NCI-H460 (cell line): ENCODE data around the gene SHC3. TPM values are rescaled to one million over a fixed set of nuclear protein-coding genes. Genes with fewer than 3 reads are reported as not detected.
A peak's percentile ranks its signal among the peaks of the same experiment; 100 is the strongest.

Source experiments
- DNase-seq: peaks from one replicate; pipeline ENCODE4 v3.0.0-alpha.2; 2016; ENCODE audit warnings: low read depth; ENCODE audit errors: extremely low read depth
- total RNA-seq: library from RNA; depleted of rRNA; stranded (reverse); fragments of >200 nt; shearing (Covaris generic); gene quantifications from 2 replicates; pipeline ENCODE4 v1.2.3, GENCODE V29; 2014

The SHC3 gene
- total RNA-seq, 1 experiment from 2014 or later: 2.4 TPM

DNA sequence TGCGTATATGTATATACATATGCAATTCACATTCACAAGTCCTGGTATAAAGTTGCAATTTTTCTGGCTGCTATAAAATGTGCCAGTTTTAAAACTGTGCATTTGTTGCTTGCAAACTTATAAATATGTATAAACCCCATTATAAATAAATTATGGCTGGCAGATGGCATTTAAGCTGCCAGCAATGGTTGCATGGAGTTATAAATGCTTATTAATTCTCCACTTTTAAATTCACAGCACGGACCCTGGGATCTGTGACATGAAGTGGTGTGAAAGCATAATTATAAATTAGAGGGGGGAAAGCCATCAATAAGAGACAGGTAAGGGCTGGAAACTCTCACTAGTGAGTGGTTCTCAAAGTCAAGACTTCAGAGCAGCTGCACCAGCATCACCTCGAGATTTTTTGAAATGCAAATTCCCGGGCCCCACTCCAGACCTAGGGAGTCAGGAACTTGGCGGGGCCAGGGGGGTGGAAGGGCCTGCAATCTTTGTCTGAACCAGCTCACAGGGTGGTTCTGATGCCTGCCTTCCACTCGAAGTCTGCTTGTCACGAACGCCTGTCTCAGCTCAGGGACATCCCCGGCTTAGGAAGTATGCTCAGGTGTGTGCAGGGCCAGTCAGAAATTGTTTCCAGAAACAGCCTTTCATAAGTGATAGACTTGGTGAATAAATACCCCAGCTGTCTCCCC, 170.4 kb downstream of the SHC3 start:
- no peak for DNase-seq

GRCh38 chr9:89006996-89007967, 171.3 kb downstream of the SHC3 start:
- DNase-seq: no peak

- no peak for DNase-seq
Measured at GRCh38 chr9:89006267-89006666, 172.4 kb downstream of the SHC3 start.

GRCh38 chr9:89005323-89005722, 173.3 kb downstream of the SHC3 start:
- no peak for DNase-seq

GRCh38 chr9:89002987-89003386, 175.6 kb downstream of the SHC3 start:
- no peak for DNase-seq

DNA sequence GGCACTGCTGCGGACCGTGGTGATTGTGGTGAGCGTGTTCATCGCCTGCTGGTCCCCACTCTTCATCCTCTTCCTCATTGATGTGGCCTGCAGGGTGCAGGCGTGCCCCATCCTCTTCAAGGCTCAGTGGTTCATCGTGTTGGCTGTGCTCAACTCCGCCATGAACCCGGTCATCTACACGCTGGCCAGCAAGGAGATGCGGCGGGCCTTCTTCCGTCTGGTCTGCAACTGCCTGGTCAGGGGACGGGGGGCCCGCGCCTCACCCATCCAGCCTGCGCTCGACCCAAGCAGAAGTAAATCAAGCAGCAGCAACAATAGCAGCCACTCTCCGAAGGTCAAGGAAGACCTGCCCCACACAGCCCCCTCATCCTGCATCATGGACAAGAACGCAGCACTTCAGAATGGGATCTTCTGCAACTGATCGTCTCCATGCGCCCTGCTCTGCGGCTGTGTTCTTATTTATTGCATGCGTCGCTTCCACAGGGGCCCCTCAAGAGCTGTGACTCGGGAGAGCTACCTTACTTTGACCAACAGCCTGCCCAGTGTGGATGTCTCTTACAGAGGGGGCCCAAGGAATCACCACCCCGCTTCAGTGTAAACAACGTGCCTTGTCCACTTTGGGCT, 176.6 kb downstream of the SHC3 start:
- DNase-seq: no peak

GRCh38 chr9:89000973-89001916, 177.4 kb downstream of the SHC3 start:
- DNase-seq: peak; percentile 85

GRCh38 chr9:89000371-89000781, 178.2 kb downstream of the SHC3 start:
- DNase-seq: no peak

- DNase-seq: no peak
Measured at GRCh38 chr9:88998911-88999310, 179.7 kb downstream of the SHC3 start.

DNA sequence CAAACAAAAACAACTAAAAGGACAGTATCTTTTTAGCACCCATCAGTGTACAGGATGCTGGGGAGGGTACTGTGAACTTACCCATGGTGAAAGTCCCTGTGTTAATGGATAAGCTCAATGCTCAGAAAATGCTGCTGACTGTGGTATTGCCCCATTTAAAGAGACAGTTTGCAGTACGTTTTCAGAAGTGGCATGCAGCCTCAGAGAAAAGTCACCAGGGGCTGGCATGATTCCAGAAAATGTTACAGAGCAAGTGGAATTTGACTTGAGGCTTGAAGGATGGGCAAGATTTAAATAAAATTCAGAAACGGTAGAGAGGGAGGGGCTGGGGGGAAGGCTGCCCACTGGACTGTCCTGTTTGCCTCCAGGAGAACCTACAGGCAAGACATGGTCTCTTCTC, 180.1 kb downstream of the SHC3 start:
- DNase-seq: no peak

DNA sequence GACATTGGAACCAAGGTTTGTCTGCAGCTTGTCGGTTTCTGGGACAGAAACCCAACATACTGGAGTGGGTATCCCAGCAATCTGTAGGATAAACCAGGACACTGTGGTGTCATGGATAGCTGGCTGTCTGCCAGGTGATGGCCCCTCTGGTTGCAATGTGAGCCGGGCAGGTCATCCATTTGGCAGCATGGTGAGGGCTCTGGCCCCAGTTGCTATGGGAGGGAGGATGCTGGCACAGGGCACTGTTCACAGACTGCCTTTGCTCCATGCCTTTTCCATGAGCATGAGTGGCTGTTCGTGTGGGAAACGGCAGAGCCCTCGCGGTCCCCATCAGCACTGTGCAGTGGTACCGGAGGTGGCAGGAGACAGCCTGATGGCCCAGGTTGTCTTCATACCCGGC, 181.0 kb downstream of the SHC3 start:
- DNase-seq: no peak

DNA sequence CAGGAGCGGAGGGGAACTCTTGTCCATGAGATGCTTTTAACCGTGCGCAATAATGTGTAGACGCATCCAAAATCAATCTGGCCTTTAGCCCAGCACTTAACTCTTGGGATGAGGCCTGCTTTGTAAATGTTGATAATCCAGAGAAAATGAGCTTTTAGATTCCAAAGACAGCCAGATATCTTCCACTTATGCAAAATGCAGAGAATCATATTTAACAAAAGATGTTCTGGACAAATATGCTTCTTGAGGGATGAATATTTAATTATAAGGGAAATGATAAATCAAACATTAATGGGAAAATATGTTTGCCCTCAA, 181.7 kb downstream of the SHC3 start:
- DNase-seq: no peak

GRCh38 chr9:88996046-88996920, 182.3 kb downstream of the SHC3 start:
- DNase-seq: no peak

- DNase-seq: no peak
Measured at GRCh38 chr9:88995627-88996026, 183.0 kb downstream of the SHC3 start.

GRCh38 chr9:88995200-88995577, 183.4 kb downstream of the SHC3 start:
- DNase-seq: no peak

- no peak for DNase-seq
Measured at GRCh38 chr9:88994469-88995199, 184.0 kb downstream of the SHC3 start.

DNA sequence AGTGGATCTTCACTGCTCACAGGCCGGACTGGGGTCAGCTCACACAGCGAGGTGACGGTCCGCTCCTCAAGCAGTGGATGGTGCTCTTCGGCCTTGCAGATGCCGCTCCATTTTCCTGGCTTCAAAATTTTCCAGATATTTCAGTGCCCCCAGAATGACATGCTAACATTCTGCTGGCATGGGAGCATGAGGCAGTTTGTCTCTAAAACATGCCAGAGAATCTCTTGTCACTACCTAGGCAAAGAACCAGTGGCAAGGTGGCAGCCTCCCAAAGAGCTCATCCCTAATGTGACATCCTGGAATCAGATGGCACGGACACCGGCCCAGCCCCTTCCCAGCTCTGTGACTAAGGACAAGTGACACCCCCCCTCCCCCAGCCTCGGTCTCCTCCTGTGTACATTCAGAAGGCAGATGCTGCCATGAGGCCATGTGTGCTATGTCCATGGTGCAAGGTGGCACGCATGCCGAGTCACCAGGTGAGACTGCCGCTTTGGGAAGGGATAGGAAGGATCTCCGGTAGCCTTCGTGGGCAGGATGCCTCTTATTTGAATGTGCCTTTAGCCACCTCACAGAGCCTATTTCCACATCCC, 184.7 kb downstream of the SHC3 start:
- no peak for DNase-seq

DNA sequence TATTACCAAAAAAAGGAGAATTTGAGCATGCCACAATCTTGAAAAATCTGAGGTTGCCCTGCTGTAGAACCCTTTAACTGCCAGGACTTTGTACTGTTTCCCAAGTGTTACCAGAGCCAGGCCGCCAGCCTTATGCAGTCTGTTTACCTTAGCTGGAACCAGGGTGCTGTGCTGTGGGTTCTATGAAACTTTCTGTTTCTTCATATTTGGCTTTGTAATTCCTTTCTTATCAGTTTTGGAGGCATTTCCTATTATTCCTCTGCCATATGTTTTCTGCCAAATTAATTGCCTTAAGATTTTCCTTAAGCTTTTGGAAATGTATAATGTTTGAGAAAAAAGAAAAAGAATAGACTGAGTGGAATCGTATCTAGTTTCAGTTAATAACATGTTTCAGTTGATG, 185.3 kb downstream of the SHC3 start:
- DNase-seq: no peak
